K562 (cell line): ENCODE measurements around the gene CPED1. TPM values are rescaled to one million over a fixed set of nuclear protein-coding genes. Genes with fewer than 3 reads are reported as not detected.

ENCODE experiments used
- E2F1 ChIP-seq: sonication (generic); formaldehyde crosslinking; IDR thresholded peaks from 2 replicates; pipeline ENCODE4 v1.8.1; 2023; ENCODE audit warnings: mild to moderate bottlenecking, missing genetic modification reagents, moderate library complexity
- EZH2 ChIP-seq: IDR thresholded peaks from 2 replicates; pipeline ENCODE4 v1.6.1; 2012; ENCODE audit warnings: low read depth, mild to moderate bottlenecking, inconsistent platforms, low read length, borderline replicate concordance
- HOMEZ ChIP-seq: fragments of 250-450 bp; sonication (Bioruptor Pico); IDR thresholded peaks from 2 replicates; pipeline ENCODE4 v1.4.0; 2020; ENCODE audit warnings: mild to moderate bottlenecking, moderate library complexity
- JUN ChIP-seq, 2 experiments: sonication (generic) in 1 of 2; formaldehyde crosslinking in 1 of 2; IDR thresholded peaks; 2 replicates each; pipeline versions ENCODE4 v1.6.1 to v1.8.0; 2012 to 2022; ENCODE audit warnings: borderline replicate concordance in 2 of 2, mild to moderate bottlenecking in 2 of 2, improper control_type of control experiment in 1 of 2, low read depth in 1 of 2, low read length in 1 of 2, missing genetic modification reagents in 1 of 2
- MEIS2 ChIP-seq: fragments of 450-650 bp; IDR thresholded peaks from 2 replicates; pipeline ENCODE4 v1.6.1; 2014; ENCODE audit warnings: mild to moderate bottlenecking; ENCODE audit not compliant: partially characterized antibody
- MIER1 ChIP-seq: fragments of 450-650 bp; IDR thresholded peaks from 2 replicates; pipeline ENCODE4 v1.6.1; 2016; ENCODE audit warnings: antibody characterized with exemption, mild to moderate bottlenecking, low read depth
- NFIC ChIP-seq: fragments of 450-650 bp; IDR thresholded peaks from 2 replicates; pipeline ENCODE4 v1.6.1; 2017; ENCODE audit warnings: mild to moderate bottlenecking, inconsistent platforms
- NR2C1 ChIP-seq, 2 experiments: fragments of 450-650 bp; IDR thresholded peaks; 2 replicates each; pipeline ENCODE4 v1.6.1; 2017; ENCODE audit warnings: mild to moderate bottlenecking in 2 of 2, antibody characterized with exemption in 1 of 2, inconsistent platforms in 1 of 2, missing compliant biosample characterization in 1 of 2, missing genetic modification characterization in 1 of 2
- PHB ChIP-seq: fragments of 250-450 bp; sonication (Bioruptor Pico); IDR thresholded peaks from 2 replicates; pipeline ENCODE4 v1.5.0; 2021
- RBM39 ChIP-seq: fragments of 200-400 bp; formaldehyde crosslinking; optimal IDR thresholded peaks from 2 replicates; pipeline ENCODE3; 2018; ENCODE audit warnings: low read depth, low read length
- SRSF7 ChIP-seq: fragments of 200-400 bp; formaldehyde crosslinking; optimal IDR thresholded peaks from 2 replicates; pipeline ENCODE3; 2017; ENCODE audit warnings: mild to moderate bottlenecking, low read depth, low read length
- STAT5A ChIP-seq: IDR thresholded peaks from 2 replicates; pipeline ENCODE4 v1.6.1; 2012; ENCODE audit warnings: low read length, inconsistent platforms, borderline replicate concordance
- TOE1 ChIP-seq, 2 experiments: fragments of 450-650 bp in 1 of 2; sonication (generic) in 1 of 2; formaldehyde crosslinking in 1 of 2; IDR thresholded peaks; 2 replicates each; pipeline versions ENCODE4 v1.7.1 to v1.8.0; 2016 to 2022; ENCODE audit warnings: borderline replicate concordance in 2 of 2, mild to moderate bottlenecking in 2 of 2, antibody characterized with exemption in 1 of 2, inconsistent platforms in 1 of 2, low read depth in 1 of 2, missing genetic modification reagents in 1 of 2, moderate library complexity in 1 of 2
- TRIM24 ChIP-seq, 2 experiments: fragments of 450-650 bp; IDR thresholded peaks; 2 replicates each; pipeline ENCODE4 v1.6.1; 2016
- ZFP30 ChIP-seq: fragments of 250-450 bp; sonication (Bioruptor Pico); IDR thresholded peaks from 2 replicates; pipeline ENCODE4 v1.8.0; 2022; ENCODE audit warnings: moderate library complexity, mild to moderate bottlenecking, inconsistent platforms, borderline replicate concordance
- polyA plus RNA-seq, 8 experiments: library from polyadenylated mRNA; depleted of rRNA in 4 of 8; stranded (reverse) in 5 of 8; unstranded in 3 of 8; fragments of >200 nt; fragmentation: Nextera tagmentation in 2 of 8; fragmentation: Illumina TruSeq in 1 of 8; extraction: Ambion mirVana in 2 of 8; extraction: Trizol in 1 of 8; gene quantifications; 2 replicates each; pipeline versions ENCODE4 v1.2.1 to v1.2.3, GENCODE V29; 2011 to 2014; ENCODE audit warnings: inconsistent platforms in 1 of 8, missing spikeins in 1 of 8
- total RNA-seq, 7 experiments: library from RNA; depleted of rRNA in 6 of 7; stranded (reverse); fragments of >200 nt in 6 of 7; fragmentation: Illumina TruSeq in 2 of 7; extraction: Trizol in 2 of 7; gene quantifications; 2 replicates each; pipeline versions ENCODE4 v1.2.1 to v1.2.3, GENCODE V29; 2011 to 2021; ENCODE audit warnings: low replicate concordance in 1 of 7

The CPED1 gene
- total and polyA plus RNA-seq, 9 of the 15 experiments (the other 6 are each of a cell fraction or from before 2014, with no cell fraction given) = 195 to 393 (median 290) TPM

- TF ChIP-seq TRIM24 (IDR thresholded peaks at IDR 0.05) = no peak
- TF ChIP-seq E2F1 (CRISPR knock-in tag) = 0 out of 2 replicates have a peak, but pooled peaks have one; percentile 23
- 0 out of 2 replicates have a peak, but pooled peaks have one; percentile 17 for TF ChIP-seq JUN (IDR thresholded peaks at IDR 0.05; ENCODE audit: borderline replicate concordance, low read depth, low read length)
- TF ChIP-seq JUN (CRISPR knock-in tag; IDR thresholded peaks at IDR 0.05; ENCODE audit: borderline replicate concordance) = no peak
- TF ChIP-seq PHB (CRISPR knock-in tag) = no peak
- TF ChIP-seq NR2C1 (IDR thresholded peaks at IDR 0.05) = no peak; the same call in 1 of the 2 replicates
- no peak for TF ChIP-seq NR2C1 (tag; IDR thresholded peaks at IDR 0.05)
- no peak for TF ChIP-seq EZH2
- TF ChIP-seq RBM39 = no peak
- TF ChIP-seq MEIS2 = peak; percentile 4
- TF ChIP-seq MIER1 = peak; percentile 93
- no peak for TF ChIP-seq NFIC
- TF ChIP-seq TOE1 (IDR thresholded peaks at IDR 0.05; ENCODE audit: borderline replicate concordance) = no peak
- no peak for TF ChIP-seq TOE1 (CRISPR knock-in tag; IDR thresholded peaks at IDR 0.05; ENCODE audit: borderline replicate concordance, low read depth)
- TF ChIP-seq STAT5A = no peak
- TF ChIP-seq HOMEZ (CRISPR knock-in tag) = no peak
- TF ChIP-seq ZFP30 = no peak
- TF ChIP-seq SRSF7 = no peak
Observed at GRCh38 chr7:121019018-121019417, 30.5 kb downstream of the CPED1 start (continued).
